ENCODE results near the gene OR2M5. TPM values are rescaled to one million over a fixed set of nuclear protein-coding genes. Genes with fewer than 3 reads are reported as not detected.

The OR2M5 gene
- total and polyA plus RNA-seq, 4 donors = not detected

DNA sequence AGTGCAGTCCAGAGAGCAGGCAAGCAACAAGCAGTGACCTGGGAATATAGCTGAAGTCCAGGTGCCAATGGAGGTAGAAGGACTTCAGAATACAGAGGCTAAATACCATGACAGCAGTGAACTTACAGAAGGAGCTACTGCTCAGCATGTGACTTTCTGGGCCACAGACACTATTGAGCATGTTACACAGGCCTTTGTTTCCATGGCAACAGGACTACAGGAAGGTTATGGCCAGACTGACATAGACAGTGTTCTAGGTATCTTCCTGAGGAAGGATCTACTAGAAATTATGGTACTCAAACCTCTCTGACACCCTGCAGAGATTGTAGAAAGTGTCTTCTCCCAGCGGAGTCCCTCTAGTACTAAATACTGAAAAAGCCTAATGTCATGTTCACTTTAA, 11.0 kb downstream of the OR2M5 start:
- no peak for DNase-seq (ENCODE audit: low read depth in 4 of 6, low spot score in 6 of 6)

DNA sequence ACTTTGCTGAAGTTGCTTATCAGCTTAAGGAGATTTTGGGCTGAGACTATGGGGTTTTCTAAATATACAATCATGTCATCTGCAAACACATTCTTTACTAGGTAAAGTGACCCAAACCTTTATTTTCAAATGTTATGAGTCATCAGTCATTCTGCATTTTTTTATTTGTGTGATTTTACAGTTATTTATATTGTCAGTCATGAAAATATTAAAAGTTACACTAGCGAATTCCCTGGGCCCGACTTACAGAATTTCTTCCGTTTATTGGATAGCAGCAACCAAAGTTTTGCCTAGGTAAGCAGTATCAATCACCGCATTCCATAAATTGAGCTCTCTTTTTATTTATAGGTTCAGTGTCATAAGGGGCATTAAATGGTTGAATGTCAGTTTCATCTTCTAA, 13.8 kb downstream of the OR2M5 start:
- no peaks in the 10 kb centered on the region for H3K4me1 ChIP-seq (ENCODE audit: control insufficient read depth, insufficient read depth, low read length)
- H3K27ac ChIP-seq (ENCODE audit: low read depth, low read length) = no peak overlapping the region
- H3K27me3 ChIP-seq (ENCODE audit: control insufficient read depth, insufficient read depth, low read length) = no peaks in the 10 kb centered on the region
- H3K36me3 ChIP-seq (ENCODE audit: control insufficient read depth, insufficient read depth, low read length) = no peaks in the 10 kb centered on the region
- no peak for DNase-seq (ENCODE audit: low read depth in 4 of 6, low spot score in 6 of 6)
- H3K4me3 ChIP-seq (ENCODE audit: low read depth, low read length) = no peak overlapping the region
- peaks cover 3% of the 10 kb centered on the region for H3K9me3 ChIP-seq (ENCODE audit: control insufficient read depth, insufficient read depth, low read length)
- WGBS (ENCODE audit: insufficient coverage) = no CpG with 5 or more reads among the region's 4 CpGs

More for the DNA sequence above, 11.0 kb downstream of the OR2M5 start:
- H3K36me3 ChIP-seq (ENCODE audit: control insufficient read depth, insufficient read depth, low read length) = no peaks in the 10 kb centered on the region
- no peak overlapping the region for H3K27ac ChIP-seq (ENCODE audit: low read depth, low read length)
- H3K4me1 ChIP-seq (ENCODE audit: control insufficient read depth, insufficient read depth, low read length) = no peaks in the 10 kb centered on the region
- no peaks in the 10 kb centered on the region for H3K27me3 ChIP-seq (ENCODE audit: control insufficient read depth, insufficient read depth, low read length)
- no CpG with 5 or more reads among the region's 1 CpG for WGBS (ENCODE audit: insufficient coverage)
- peaks cover 5% of the 10 kb centered on the region for H3K9me3 ChIP-seq (ENCODE audit: control insufficient read depth, insufficient read depth, low read length)
- no peak overlapping the region for H3K4me3 ChIP-seq (ENCODE audit: low read depth, low read length)

DNA sequence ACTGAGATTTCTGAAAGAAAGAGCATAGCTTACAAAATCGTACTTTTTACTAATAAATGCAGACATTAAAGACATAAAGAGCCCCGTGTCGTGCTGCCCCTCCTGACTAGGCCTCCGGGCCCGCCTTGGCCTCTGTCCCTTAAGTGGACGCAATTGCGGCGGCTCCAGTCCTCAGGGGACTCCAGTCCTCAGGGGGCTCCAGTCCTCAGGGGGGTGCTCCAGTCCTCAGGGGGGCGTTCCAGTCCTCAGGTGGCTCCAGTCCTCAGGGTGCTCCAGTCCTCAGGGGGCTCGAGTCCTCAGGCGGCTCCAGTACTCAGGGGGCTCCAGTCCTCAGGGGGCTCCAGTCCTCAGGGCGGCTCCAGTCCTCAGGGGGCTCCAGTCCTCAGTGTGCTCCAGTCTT, 19.1 kb downstream of the OR2M5 start:
- no peak for DNase-seq (ENCODE audit: low read depth in 4 of 6, low spot score in 6 of 6)
- Histone ChIP-seq H3K27me3 (ENCODE audit: control insufficient read depth, insufficient read depth, low read length) (no peaks in the 10 kb centered on the region), H3K4me1 (ENCODE audit: control insufficient read depth, insufficient read depth, low read length) (no peaks in the 10 kb centered on the region), H3K9me3 (ENCODE audit: control insufficient read depth, insufficient read depth, low read length) (peaks cover 3% of the 10 kb centered on the region), H3K36me3 (ENCODE audit: control insufficient read depth, insufficient read depth, low read length) (no peaks in the 10 kb centered on the region), H3K4me3 (ENCODE audit: low read depth, low read length) (no peak overlapping the region), H3K27ac (ENCODE audit: low read depth, low read length) (no peak overlapping the region)
- 95% methylated on average over 11 of the region's 12 CpGs for WGBS (ENCODE audit: insufficient coverage)

DNA sequence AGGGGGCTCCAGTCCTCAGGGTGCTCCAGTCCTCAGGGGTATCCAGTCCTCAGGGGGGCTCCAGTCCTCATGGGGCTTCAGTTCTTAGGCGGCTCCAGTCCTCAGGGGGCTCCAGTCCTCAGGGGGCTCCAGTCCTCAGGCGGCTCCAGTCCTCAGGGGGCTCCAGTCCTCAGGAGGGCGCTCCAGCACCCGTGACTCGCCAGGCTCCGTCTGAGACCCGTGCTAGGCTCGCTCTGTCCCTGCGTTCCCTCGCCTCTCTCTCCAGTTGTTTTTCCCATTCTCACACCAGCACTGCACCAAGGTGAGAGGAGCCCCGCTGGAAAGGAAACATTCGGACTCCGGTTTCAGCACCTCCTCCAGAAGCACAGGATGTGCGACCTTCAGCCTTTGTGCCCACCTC, 20.2 kb downstream of the OR2M5 start:
- DNase-seq (ENCODE audit: low read depth in 4 of 6, low spot score in 6 of 6) = no peak
- Histone ChIP-seq H3K36me3 (ENCODE audit: control insufficient read depth, insufficient read depth, low read length) (no peaks in the 10 kb centered on the region), H3K4me3 (ENCODE audit: low read depth, low read length) (no peak overlapping the region), H3K27ac (ENCODE audit: low read depth, low read length) (no peak overlapping the region), H3K4me1 (ENCODE audit: control insufficient read depth, insufficient read depth, low read length) (no peaks in the 10 kb centered on the region), H3K9me3 (ENCODE audit: control insufficient read depth, insufficient read depth, low read length) (peaks cover 3% of the 10 kb centered on the region), H3K27me3 (ENCODE audit: control insufficient read depth, insufficient read depth, low read length) (no peaks in the 10 kb centered on the region)
- WGBS (ENCODE audit: insufficient coverage) = 93% methylated on average over 14 of the region's 14 CpGs

DNA sequence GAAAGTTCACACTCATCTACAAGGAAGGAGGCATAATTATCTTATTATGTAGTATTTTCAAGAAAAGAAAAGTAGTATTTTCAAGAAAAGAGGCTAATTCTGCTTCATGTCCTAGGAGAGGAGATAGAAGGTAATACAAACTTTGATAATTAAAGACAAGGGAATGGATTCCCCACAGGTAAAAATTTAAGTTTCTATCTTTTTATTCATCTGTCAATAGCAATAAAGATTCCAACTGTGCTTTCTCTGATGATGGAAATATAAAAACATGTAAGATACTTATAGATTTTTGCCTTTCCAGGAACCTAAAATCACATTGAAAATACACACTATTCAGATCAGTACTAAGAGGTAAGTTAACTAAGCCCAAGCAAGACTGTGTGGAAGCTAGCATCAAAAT, 29.6 kb downstream of the OR2M5 start, which contains the start of gene OR2M2:
Gene OR2M2 (plus strand): TSS at position 301 of the 400 bp plus-strand sequence. CDS start 5,165 bp downstream, outside the sequence.
- Histone ChIP-seq H3K36me3 (ENCODE audit: control insufficient read depth, insufficient read depth, low read length) (no peaks in the 10 kb centered on the region), H3K27me3 (ENCODE audit: control insufficient read depth, insufficient read depth, low read length) (no peaks in the 10 kb centered on the region), H3K27ac (ENCODE audit: low read depth, low read length) (no peak within 1 kb of the TSS), H3K4me1 (ENCODE audit: control insufficient read depth, insufficient read depth, low read length) (no peaks in the 10 kb centered on the region), H3K9me3 (ENCODE audit: control insufficient read depth, insufficient read depth, low read length) (no peaks in the 10 kb centered on the region), H3K4me3 (ENCODE audit: low read depth, low read length) (no peak within 1 kb of the TSS)
- DNase-seq (ENCODE audit: low read depth in 4 of 6, low spot score in 6 of 6) = no peak

DNA sequence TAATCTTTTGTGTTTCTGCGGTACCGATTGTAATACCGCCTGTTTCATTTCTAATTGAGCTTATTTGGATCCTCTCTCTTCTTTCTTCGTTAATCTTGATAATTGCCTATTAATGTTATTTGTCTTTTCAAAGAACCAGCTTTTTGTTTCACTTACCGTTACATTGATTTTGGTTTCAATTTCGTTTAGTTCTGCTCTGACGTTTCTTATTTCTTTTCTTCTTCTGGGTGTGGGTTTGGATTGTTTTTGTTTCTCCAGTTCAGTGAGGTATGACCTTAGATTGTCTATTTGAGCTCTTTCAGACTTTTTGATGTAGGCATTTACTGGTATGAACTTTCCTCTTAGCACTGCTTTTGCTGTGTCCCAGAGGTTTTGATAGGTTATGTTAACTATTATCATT, 39.0 kb downstream of the OR2M5 start:
- Histone ChIP-seq H3K27me3 (ENCODE audit: control insufficient read depth, insufficient read depth, low read length) (no peaks in the 10 kb centered on the region), H3K9me3 (ENCODE audit: control insufficient read depth, insufficient read depth, low read length) (peaks cover 4% of the 10 kb centered on the region), H3K27ac (ENCODE audit: low read depth, low read length) (no peak overlapping the region), H3K4me1 (ENCODE audit: control insufficient read depth, insufficient read depth, low read length) (no peaks in the 10 kb centered on the region), H3K4me3 (ENCODE audit: low read depth, low read length) (no peak overlapping the region), H3K36me3 (ENCODE audit: control insufficient read depth, insufficient read depth, low read length) (no peaks in the 10 kb centered on the region)
- no CpG with 5 or more reads among the region's 7 CpGs for WGBS (ENCODE audit: insufficient coverage)
- DNase-seq (ENCODE audit: low read depth in 4 of 6, low spot score in 6 of 6) = no peak

DNA sequence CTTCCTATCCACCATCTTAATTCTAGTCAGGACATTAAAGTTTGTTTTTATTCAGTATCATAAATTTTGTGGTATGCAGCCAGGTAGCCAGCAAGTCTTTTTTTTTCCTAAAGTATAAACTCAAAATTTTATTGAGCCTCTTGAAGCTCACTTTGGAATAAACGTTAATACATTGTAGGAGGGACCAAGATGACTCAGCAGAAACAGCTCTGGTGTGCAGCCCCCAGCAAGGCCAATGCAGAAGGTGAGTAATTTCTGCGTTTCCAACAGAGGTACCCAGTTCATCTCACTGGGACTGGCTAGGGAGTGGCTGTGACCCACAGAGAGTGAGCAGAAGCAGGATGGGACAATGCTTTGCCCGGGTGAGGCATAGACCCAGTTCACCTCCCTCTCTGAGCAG, 42.4 kb downstream of the OR2M5 start:
- Histone ChIP-seq H3K4me1 (ENCODE audit: control insufficient read depth, insufficient read depth, low read length) (no peaks in the 10 kb centered on the region), H3K9me3 (ENCODE audit: control insufficient read depth, insufficient read depth, low read length) (peaks cover 2% of the 10 kb centered on the region), H3K4me3 (ENCODE audit: low read depth, low read length) (no peak overlapping the region), H3K36me3 (ENCODE audit: control insufficient read depth, insufficient read depth, low read length) (no peaks in the 10 kb centered on the region), H3K27me3 (ENCODE audit: control insufficient read depth, insufficient read depth, low read length) (no peaks in the 10 kb centered on the region), H3K27ac (ENCODE audit: low read depth, low read length) (no peak overlapping the region)
- DNase-seq (ENCODE audit: low read depth in 4 of 6, low spot score in 6 of 6) = no peak
- 84% methylated on average over 2 of the region's 3 CpGs for WGBS (ENCODE audit: insufficient coverage)

DNA sequence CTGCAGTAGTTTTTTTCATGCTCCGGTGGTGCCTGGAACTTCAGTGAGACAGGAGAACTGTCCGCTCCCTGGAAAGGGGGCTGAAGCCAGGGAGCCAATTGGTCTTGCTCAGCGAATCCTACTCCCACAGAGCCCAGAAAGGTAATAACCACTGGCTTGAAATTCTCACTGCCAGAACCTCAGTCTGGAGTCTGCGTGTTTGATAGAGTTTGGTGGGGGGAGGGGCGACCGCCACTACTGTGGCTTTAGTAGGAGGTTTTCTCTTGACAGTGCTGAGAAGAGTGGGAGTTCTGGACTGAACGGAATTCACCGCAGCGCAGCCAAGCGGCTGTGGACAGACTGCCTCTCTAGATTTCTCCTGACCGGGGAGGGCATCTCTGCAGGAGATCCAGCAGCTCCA, 44.1 kb downstream of the OR2M5 start:
- H3K4me1 ChIP-seq (ENCODE audit: control insufficient read depth, insufficient read depth, low read length) = no peaks in the 10 kb centered on the region
- 30% methylated on average over 8 of the region's 11 CpGs for whole genome bisulfite sequencing (ENCODE audit: insufficient coverage)
- H3K9me3 ChIP-seq (ENCODE audit: control insufficient read depth, insufficient read depth, low read length) = peaks cover 1% of the 10 kb centered on the region
- H3K27me3 ChIP-seq (ENCODE audit: control insufficient read depth, insufficient read depth, low read length) = no peaks in the 10 kb centered on the region
- no peak for DNase-seq (ENCODE audit: low read depth in 4 of 6, low spot score in 6 of 6)
- no peak overlapping the region for H3K27ac ChIP-seq (ENCODE audit: low read depth, low read length)
- H3K4me3 ChIP-seq (ENCODE audit: low read depth, low read length) = no peak overlapping the region
- no peaks in the 10 kb centered on the region for H3K36me3 ChIP-seq (ENCODE audit: control insufficient read depth, insufficient read depth, low read length)

DNA sequence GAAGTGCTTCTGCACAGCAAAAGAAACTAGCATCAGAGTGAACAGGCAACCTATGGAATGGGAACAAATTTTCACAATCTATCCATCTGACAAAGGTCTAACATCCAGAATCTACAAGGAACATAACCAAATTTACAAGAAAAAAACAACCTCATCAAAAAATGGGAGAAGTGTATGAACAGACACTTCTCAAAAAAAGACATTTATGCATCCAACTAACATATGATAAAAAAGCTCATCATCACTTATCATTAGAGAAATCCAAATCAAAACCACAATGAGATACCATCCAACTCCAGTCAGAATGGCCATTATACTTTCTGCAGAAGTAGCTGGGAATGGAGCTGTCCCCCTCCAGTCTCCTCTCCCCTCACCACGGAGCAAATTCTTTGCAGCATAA, 49.2 kb downstream of the OR2M5 start:
- Histone ChIP-seq H3K27me3 (ENCODE audit: control insufficient read depth, insufficient read depth, low read length) (no peaks in the 10 kb centered on the region), H3K36me3 (ENCODE audit: control insufficient read depth, insufficient read depth, low read length) (no peaks in the 10 kb centered on the region), H3K9me3 (ENCODE audit: control insufficient read depth, insufficient read depth, low read length) (no peaks in the 10 kb centered on the region), H3K4me1 (ENCODE audit: control insufficient read depth, insufficient read depth, low read length) (no peaks in the 10 kb centered on the region), H3K27ac (ENCODE audit: low read depth, low read length) (no peak overlapping the region), H3K4me3 (ENCODE audit: low read depth, low read length) (no peak overlapping the region)
- WGBS (ENCODE audit: insufficient coverage) = no CpG with 5 or more reads among the region's 1 CpG
- DNase-seq (ENCODE audit: low read depth in 4 of 6, low spot score in 6 of 6) = no peak
